KMS-11 (cell line): ENCODE results near the gene OSBP2.

Experiments used
- H2AFZ ChIP-seq: fragments of 200-600 bp; sonication (generic); 2 replicates; pipeline ENCODE4 v1.6.1; 2016; ENCODE audit warnings: antibody characterized with exemption, mixed run types, low read depth
- H3K27ac ChIP-seq: fragments of 200-600 bp; sonication (generic); 2 replicates; pipeline ENCODE4 v1.6.1; 2016; ENCODE audit warnings: mild to moderate bottlenecking, mixed run types
- H3K27me3 ChIP-seq: fragments of 200-600 bp; sonication (generic); 2 replicates; pipeline ENCODE4 v1.6.1; 2017; ENCODE audit warnings: mild to moderate bottlenecking, low read depth, mixed run types, moderate library complexity; ENCODE audit not compliant: insufficient read depth
- H3K36me3 ChIP-seq: fragments of 200-600 bp; sonication (generic); 2 replicates; pipeline ENCODE4 v1.6.1; 2017; ENCODE audit warnings: mild to moderate bottlenecking, mixed run types; ENCODE audit not compliant: insufficient read depth
- H3K4me1 ChIP-seq: fragments of 200-600 bp; sonication (generic); 2 replicates; pipeline ENCODE4 v1.6.1; 2016; ENCODE audit warnings: mild to moderate bottlenecking, low read depth, mixed run types; ENCODE audit not compliant: poor library complexity, severe bottlenecking
- H3K4me2 ChIP-seq: fragments of 200-600 bp; sonication (generic); 2 replicates; pipeline ENCODE4 v1.7.0; 2016; ENCODE audit warnings: mild to moderate bottlenecking, mixed run types
- H3K4me3 ChIP-seq: fragments of 200-600 bp; sonication (generic); IDR thresholded peaks from 2 replicates; pipeline ENCODE4 v1.6.1; 2017; ENCODE audit warnings: low read depth, low read length, mixed read lengths; ENCODE audit not compliant: insufficient read depth
- H3K79me2 ChIP-seq: fragments of 200-600 bp; sonication (generic); 2 replicates; pipeline ENCODE4 v1.6.1; 2016; ENCODE audit warnings: low read depth, mixed run types; ENCODE audit not compliant: insufficient read depth
- H3K9ac ChIP-seq: fragments of 200-600 bp; sonication (generic); 2 replicates; pipeline ENCODE4 v1.6.1; 2016; ENCODE audit warnings: mild to moderate bottlenecking, mixed run types
- H4K20me1 ChIP-seq: fragments of 200-600 bp; sonication (generic); 2 replicates; pipeline ENCODE4 v1.6.1; 2016; ENCODE audit warnings: mild to moderate bottlenecking, mixed run types; ENCODE audit not compliant: insufficient read depth
- TF ChIP-seq, protein P1 (sequence below): fragments of 200-600 bp; sonication (generic); conservative IDR thresholded peaks from 2 replicates; pipeline ENCODE4 v1.6.1; 2017; ENCODE audit warnings: low read depth, mild to moderate bottlenecking, antibody characterized with exemption, low read length, moderate library complexity, mixed read lengths

Gene OSBP2

DNA sequence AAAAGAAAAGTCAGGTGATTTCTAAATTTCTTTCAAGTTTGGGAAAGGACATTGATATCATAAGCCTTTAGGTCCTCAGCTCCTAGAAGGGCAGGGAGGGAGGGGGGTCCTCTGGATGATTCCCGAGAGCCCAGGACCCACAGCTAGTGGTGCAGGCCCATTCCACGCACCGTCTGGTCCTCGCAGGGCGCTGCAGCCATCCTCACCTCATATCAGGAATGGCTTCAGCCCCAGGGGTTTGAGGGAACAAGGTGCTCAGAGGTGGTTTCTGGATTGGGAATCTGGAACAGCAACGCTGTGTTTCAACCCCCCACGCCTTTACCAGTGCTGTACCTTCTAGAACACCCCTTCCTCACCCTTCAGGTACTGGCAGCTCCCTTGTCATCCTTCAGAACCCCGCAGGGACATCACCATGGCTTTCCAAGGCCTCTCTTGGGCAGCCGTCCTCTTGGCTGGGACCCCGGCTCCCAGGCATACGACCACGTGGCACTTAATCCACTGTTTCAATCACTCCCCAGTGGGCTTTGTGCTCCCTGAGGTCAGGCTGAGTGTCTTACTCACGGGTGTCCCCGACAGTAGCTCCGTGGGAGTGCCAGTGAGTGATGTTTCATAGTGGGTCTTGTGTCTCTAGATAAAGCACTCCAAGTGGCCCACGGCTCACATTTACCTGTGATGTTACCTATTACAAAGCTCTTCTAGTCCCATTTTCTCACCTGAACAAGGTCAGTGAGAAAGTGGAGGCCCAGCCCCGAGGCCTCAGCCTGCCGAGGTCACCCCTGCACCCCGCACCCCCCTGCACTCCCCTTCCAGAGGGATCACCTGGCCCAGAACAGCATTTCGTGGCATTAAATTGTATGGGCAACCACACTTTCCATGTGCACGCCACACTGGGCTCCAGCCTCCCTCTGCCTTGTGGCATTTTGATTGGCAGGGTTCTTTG lies 180.0 kb downstream of the OSBP2 start:
- Histone ChIP-seq H2AFZ (no peak overlapping the region), H3K27ac (no peak overlapping the region), H3K79me2 (no peaks in the 10 kb centered on the region), H3K9ac (no peak overlapping the region), H3K27me3 (no peaks in the 10 kb centered on the region), H3K36me3 (no peaks in the 10 kb centered on the region), H4K20me1 (no peaks in the 10 kb centered on the region), H3K4me2 (no peak overlapping the region), H3K4me3 (no peak overlapping the region), H3K4me1 (no peaks in the 10 kb centered on the region)
- TF ChIP-seq, protein P1, sequence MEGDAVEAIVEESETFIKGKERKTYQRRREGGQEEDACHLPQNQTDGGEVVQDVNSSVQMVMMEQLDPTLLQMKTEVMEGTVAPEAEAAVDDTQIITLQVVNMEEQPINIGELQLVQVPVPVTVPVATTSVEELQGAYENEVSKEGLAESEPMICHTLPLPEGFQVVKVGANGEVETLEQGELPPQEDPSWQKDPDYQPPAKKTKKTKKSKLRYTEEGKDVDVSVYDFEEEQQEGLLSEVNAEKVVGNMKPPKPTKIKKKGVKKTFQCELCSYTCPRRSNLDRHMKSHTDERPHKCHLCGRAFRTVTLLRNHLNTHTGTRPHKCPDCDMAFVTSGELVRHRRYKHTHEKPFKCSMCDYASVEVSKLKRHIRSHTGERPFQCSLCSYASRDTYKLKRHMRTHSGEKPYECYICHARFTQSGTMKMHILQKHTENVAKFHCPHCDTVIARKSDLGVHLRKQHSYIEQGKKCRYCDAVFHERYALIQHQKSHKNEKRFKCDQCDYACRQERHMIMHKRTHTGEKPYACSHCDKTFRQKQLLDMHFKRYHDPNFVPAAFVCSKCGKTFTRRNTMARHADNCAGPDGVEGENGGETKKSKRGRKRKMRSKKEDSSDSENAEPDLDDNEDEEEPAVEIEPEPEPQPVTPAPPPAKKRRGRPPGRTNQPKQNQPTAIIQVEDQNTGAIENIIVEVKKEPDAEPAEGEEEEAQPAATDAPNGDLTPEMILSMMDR, result no peak

DNA sequence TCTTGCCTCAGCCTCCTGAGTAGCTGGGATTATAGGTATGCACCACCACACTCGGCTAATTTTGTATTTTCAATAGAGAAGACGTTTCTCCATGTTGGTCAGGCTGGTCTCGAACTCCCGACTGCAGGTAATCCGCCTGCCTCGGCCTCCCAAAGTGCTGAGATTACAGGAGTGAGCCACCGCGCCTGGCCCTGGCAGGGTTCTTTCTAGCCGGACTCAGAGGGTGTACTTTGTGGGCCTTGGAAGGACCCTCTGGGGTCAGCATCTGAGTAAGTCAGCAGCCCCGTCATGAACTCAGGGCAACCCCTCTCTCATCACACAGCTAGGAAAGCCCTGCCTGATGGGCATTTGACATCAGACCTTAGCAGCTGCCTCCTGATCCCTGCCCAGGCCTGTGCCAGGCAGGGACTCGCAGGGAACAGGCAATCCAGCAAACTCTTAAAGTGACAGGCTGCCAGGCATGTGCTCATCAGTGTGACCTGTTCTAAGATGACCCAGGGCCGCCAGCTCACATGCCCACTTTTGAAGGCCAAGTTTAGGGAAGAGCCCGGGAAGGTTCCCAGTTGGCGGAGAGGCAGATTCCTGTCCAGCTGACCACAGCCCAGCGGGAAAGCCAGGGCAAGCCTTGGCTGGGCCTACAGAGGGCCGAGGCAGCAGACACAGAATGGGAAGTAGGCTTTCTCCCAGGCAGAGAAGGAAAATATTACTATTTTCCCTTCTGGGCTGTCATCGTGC lies 181.0 kb downstream of the OSBP2 start:
- no peaks in the 10 kb centered on the region for H4K20me1 ChIP-seq
- H2AFZ ChIP-seq, result no peak overlapping the region
- TF ChIP-seq, protein P1, result no peak
- no peaks in the 10 kb centered on the region for H3K27me3 ChIP-seq
- H3K9ac ChIP-seq, result no peak overlapping the region
- no peaks in the 10 kb centered on the region for H3K4me1 ChIP-seq
- no peak overlapping the region for H3K4me3 ChIP-seq
- H3K36me3 ChIP-seq, result no peaks in the 10 kb centered on the region
- H3K79me2 ChIP-seq, result no peaks in the 10 kb centered on the region
- H3K4me2 ChIP-seq, result no peak overlapping the region
- H3K27ac ChIP-seq, result no peak overlapping the region

DNA sequence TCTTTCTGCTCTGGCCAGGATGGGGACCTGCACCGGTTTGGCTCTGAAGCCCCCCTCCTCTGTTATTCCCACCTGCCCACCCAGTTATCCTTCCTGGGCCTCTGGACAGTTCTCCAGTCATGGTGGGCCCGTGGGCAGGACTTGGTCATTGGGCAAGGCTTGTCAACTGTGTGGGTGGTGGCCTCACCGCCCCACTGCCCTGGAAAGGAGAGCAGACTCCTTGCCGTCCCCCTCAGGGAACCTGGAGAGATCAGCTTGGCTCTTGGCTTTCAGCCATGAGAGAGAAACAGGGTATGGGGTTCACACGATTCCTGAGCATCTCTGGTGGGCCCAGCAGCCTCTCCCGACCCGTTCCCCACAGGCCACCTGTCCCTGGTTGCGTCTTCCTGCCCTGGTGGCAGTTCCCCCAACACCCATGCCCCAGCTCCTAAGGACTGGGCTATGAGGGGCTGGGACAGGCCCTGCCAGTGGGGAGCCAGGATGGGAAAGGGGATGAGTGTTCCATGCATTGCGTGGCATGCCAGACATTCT lies 181.6 kb downstream of the OSBP2 start:
- Histone ChIP-seq H3K9ac (no peak overlapping the region), H3K79me2 (no peaks in the 10 kb centered on the region), H3K4me2 (no peak overlapping the region), H3K27ac (no peak overlapping the region), H3K36me3 (no peaks in the 10 kb centered on the region), H2AFZ (no peak overlapping the region), H3K4me1 (no peaks in the 10 kb centered on the region), H3K4me3 (no peak overlapping the region), H4K20me1 (no peaks in the 10 kb centered on the region), H3K27me3 (no peaks in the 10 kb centered on the region)
- TF ChIP-seq, protein P1, result no peak

DNA sequence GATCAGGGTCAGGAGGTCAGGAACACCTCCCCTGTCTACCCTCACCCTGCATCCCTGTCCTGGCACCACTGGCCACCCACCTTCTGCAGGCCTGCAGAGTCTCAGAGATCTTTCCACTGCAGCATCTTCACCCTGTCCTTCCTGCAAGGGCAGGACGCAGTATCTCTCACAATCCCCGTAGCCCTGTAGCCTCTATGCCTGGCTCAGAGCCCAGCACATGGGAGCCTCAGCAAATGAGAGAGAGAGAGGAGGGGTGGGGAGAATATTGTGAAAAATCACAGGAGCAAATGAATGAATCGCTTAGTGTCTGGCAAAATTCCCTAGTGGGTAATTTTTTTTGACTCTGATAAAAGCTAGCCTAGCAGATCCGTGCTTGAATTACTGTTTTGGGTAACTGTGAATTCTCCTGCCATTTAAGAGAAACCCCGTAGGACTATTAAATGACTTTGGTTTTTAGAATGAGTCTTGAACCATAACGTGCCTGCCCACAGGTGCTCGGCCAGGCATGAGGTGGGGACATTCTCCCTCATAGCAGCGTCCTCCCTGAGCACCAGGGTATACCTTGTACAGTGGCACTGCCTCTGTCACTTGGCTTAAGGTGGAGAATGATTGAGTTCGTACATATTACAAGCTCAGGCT lies 182.4 kb downstream of the OSBP2 start:
- Histone ChIP-seq H3K27ac (no peak overlapping the region), H3K4me3 (no peak overlapping the region), H3K36me3 (no peaks in the 10 kb centered on the region), H4K20me1 (no peaks in the 10 kb centered on the region), H3K4me1 (no peaks in the 10 kb centered on the region), H3K27me3 (no peaks in the 10 kb centered on the region), H3K9ac (no peak overlapping the region), H3K79me2 (no peaks in the 10 kb centered on the region), H3K4me2 (no peak overlapping the region), H2AFZ (no peak overlapping the region)
- TF ChIP-seq, protein P1, result no peak
